Dedifferentiated amniotic fluid mesenchymal stem cell (primary cell): Measurements from ENCODE around the gene RAPGEF4.

Experiments
- DNase-seq: peaks from one replicate; pipeline ENCODE4 v3.0.0-alpha.2; 2016; ENCODE audit errors: extremely low spot score

RAPGEF4 gene

GRCh38 chr2:172967036-172967982, 231.7 kb downstream of the RAPGEF4 start:
- no peak for DNase-seq

DNA sequence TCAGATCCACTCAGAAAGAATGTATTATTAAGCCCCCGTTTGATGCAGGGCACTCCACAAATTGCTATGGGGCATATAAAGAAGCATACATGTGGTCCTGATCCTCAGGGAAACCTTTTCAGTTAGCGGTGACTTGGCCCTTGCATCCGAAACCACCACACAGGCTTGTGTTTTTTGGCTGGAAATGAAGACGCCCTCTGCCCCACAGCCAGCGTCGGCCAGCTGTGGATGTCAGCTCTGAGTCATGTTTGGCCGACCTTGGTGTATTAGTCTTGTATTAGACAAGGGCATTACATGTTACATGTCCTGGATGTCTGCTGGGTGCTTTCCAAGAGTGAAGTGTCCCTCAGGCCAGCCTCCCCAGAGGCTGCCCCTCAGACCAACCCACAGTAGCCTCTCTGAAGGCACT, 232.4 kb downstream of the RAPGEF4 start:
- DNase-seq, result peak; percentile 28

DNA sequence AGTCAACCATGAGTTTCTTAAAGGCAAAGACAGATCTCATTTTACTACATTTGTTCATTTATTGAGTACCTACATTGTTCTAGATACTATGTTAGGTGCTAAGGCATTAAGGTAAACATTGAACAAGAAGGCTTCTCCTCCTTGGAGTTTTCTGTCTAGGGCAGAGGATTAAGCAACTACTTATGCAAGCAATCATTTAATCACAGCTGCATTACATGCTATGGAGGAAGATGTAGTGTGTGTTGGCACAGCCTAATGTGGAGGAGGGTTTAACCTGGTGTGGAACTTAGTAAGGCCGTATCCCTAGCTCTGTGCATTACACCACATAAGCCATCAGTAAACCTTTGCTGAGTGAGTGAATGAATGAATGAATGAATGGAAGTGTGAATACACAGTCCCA, 233.5 kb downstream of the RAPGEF4 start:
- no peak for DNase-seq

GRCh38 chr2:172969609-172970008, 234.0 kb downstream of the RAPGEF4 start:
- DNase-seq, result no peak

GRCh38 chr2:172970660-172971059, 235.0 kb downstream of the RAPGEF4 start:
- DNase-seq, result no peak

DNA sequence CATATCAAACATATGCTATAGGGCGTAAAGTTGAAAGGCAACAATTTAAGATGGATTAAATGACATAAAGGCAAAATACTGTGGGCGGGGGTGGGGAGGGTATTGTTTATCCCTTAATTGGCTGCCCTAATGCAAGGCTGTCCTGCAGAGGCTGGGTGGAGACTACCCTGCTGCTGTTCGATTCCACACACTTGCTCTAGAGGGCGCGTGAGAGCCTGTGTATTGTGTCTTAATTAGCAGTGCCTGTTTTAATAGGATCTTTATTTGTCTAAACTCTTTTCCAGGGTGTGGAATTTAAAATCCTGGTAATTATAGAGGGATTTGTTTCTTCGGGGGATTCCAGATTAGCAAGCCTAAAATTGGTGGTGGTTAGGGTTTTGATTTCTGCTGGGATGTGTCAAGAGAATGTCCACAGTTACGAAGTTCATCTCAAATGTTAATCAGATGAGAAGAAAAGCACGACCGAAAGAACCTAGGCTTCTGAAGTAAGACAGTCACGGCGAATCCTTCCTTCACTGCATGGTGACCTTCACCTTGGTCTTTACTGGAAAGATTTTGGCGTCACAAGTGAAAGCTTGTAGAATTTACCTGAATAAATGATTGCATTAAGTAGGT, 236.5 kb downstream of the RAPGEF4 start:
- no peak for DNase-seq

DNA sequence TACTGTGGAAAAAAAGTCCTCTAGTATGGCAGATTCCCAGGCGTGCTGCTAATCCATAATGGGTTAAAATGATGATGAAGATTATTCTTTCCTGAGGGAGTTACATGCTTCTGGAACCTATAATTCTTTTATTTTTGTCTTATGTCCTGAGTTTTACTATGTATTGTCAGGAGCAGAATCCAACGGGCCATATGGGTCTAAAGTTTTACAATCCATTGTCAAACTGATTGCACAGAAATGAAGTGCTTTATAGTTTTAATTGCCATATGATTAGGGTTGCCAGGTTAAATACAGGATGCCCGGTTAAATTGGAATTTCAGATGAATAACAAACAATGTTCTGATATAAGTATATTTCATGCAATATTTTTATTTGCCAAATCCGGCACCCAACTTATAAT, 239.1 kb downstream of the RAPGEF4 start:
- DNase-seq, result no peak

DNA sequence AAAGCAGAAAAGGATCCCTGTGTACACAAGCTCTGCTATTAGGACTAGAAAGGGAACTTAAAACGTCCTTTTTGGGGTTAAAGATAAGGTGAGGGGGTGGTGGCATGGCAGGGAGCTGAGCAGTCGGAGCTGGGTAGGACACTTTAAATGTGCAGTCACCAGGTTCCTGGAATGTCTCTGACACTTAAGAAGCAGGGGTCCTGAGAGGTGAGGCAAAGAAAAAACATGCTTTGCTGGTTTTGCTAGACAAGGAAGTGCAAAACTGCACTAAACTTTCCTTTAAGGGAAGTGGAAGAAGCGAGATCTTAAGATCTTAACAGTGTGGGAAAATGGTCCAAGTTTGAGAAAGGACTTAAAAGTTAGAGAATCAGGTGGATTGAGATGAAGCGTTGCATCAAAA, 240.5 kb downstream of the RAPGEF4 start:
- DNase-seq, result no peak

DNA sequence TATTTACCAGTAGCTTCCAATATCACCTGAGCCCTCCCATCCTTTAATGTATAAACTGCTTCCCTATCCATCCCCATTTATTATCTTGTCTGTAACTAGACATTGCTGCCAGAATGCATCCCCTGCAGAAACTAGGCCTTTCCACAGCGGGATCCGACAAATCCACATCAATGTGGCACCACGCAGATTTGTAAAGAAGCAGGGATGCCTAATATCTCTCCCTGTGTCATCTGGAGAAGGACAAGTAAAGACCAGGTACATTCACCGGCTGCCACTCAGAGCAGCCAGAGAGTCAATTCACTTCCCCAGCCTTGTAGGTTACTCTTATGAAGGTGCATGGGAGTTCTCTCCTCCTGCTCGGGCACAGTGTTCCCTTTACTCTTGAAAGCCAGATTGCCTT, 241.2 kb downstream of the RAPGEF4 start:
- DNase-seq, result no peak

- no peak for DNase-seq
Measured at GRCh38 chr2:172977270-172978062, 241.8 kb downstream of the RAPGEF4 start.

- DNase-seq, result no peak
Measured at GRCh38 chr2:172978063-172978383, 242.4 kb downstream of the RAPGEF4 start.

DNA sequence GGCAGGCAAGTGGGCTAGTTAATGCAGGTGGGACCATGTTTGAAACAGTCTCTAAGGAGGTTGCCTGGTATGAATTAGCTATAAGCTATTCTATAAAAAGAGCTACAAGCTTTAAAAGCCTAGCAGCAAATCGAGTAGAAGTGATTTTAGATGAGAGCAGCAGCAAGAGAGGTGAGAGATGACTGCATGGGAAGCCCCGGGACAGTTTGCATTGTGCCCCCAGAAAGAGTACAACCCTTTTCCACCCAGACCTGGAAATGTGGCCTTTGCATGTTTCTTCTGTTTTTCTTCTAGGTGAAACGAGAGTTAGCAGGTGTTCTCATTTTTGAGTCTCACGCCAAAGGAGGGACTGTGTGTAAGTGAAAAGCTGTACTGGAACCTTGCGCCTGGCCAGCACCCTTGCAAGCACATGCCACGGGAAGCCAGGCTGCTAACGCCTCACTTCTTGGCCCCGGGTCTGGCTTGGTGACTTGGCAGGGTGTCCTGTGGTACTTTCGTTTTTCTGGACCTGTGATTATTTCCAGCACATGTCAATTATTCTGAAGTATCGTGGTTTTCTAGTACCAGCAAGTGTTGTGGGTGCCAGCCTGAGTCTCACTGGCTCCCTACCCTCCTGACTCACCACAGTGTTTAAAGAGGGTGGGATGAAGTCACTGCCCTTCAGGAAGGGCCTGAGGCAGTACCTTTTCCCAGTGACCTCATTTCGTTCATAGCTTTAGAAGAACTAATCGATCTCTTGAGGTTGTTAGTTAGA, 249.7 kb downstream of the RAPGEF4 start:
- DNase-seq, result peak; percentile 31

DNA sequence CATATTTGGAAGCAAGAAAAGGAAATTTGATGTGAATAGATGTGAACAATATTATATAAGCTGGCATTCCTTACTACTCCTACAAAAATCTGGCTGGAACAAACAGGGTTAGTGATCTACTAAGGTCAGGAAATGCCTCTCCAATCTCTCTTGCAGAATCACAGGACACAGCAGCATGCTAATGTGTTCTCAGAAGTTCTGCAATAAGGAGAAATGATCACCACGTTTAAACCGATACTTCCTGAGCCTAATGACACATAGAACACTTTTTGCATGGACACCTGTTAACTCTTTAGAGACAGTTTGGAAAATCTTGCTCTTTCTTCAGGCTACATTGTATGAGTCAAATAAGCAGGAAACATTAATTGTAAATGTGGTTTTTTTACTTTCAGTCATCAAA, 250.4 kb downstream of the RAPGEF4 start:
- no peak for DNase-seq

DNA sequence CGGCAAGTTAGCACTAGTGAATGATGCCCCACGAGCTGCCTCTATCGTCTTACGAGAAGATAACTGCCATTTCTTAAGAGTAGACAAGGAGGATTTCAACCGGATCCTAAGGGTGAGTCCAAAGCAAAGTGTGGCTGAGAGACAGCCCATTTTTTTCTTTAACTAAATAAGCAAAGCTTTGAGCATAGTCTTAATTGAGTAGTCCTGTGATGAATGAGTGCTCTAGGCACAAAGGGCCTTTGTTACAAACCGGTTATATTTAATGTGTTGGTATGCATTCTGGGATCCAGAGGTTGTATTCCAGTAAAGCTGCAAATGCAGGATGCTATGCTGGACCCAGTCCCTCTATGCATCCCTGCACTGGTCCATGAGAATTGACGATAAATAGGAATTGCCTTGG, 253.1 kb downstream of the RAPGEF4 start:
- DNase-seq, result no peak

DNA sequence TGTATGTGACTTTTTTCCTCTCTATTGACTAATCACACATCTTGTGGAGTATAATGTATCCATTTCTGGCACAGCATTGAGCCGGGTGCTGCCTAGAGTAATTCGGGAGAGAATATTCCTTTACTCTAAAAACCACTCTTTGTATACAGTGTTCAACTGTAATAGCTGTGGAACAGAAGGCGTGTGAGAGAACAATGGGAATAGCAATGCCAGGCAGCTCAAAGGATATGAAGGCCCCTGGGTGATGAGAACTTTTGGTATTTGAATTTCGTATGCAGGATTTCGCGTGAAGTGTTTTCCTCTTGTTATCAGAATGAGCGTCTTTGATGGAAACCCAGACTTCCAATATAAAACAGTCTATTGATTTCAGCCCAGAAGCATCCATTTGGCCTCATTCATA, 255.4 kb downstream of the RAPGEF4 start:
- DNase-seq, result no peak

GRCh38 chr2:172993139-172993538, 257.5 kb downstream of the RAPGEF4 start:
- DNase-seq, result no peak

DNA sequence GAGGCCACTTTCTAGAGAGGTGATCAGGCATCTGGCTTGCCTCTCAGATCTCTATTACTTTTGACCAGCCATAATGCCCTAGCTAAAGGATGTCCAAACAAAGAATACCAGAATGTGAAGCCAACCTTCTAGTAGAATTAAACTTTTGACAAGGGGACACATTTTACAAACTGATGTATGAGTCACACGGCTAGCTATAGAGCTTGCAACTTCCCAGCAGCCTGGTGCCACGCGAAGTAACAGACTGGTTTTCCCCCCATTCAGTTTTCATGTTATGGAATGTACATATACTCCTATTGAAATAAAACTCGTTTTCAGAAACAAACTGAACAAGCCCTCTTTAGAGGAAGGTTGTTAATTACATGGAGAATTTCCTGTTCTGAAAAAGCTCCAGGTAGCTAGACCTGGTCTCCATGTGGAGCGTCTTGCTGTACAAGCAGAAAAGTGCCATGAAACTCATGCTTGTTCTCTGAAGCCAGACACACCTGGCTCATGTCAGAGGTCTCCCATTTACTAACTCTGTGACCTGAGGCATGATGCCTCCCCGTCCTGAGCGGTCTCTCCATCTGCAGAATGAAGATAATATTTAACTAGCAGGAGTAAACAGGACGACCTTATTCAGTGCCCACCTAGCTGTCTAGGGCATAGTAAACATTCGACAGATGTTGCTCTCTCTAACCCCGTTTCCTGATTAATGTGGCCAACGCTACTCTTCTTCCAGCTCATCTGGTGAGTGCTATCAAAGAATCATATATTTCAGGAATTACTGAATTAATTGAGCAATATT, 258.5 kb downstream of the RAPGEF4 start:
- DNase-seq, result no peak

- DNase-seq, result no peak
Measured at GRCh38 chr2:172994864-172995263, 259.2 kb downstream of the RAPGEF4 start.

- peak; percentile 91 for DNase-seq
Measured at GRCh38 chr2:172995323-172996244, 259.9 kb downstream of the RAPGEF4 start.

GRCh38 chr2:172996387-172996961, 260.8 kb downstream of the RAPGEF4 start:
- DNase-seq, result no peak
